NCI-H1105 treated with DMSO at 0.1 percent for 48 hours (cell line): ENCODE measurements around the gene KCNMA1.

Experiments
- DNase-seq: peaks from one replicate; lab custom pipeline; 2025; lab: John Stamatoyannopoulos, UW

KCNMA1 gene

GRCh38 chr10:77240706-77241349 is 396.8 kb downstream of the KCNMA1 start:
- no peak for DNase-seq

- DNase-seq, result peak; percentile 9
Measured at GRCh38 chr10:77240041-77240652, 397.5 kb downstream of the KCNMA1 start.

- no peak for DNase-seq
Measured at GRCh38 chr10:77237120-77237519, 400.5 kb downstream of the KCNMA1 start.

GRCh38 chr10:77236700-77237099 is 400.9 kb downstream of the KCNMA1 start:
- DNase-seq, result no peak

- no peak for DNase-seq
Measured at GRCh38 chr10:77236029-77236428, 401.6 kb downstream of the KCNMA1 start.

- no peak for DNase-seq
Measured at GRCh38 chr10:77234599-77234998, 403.0 kb downstream of the KCNMA1 start.

DNA sequence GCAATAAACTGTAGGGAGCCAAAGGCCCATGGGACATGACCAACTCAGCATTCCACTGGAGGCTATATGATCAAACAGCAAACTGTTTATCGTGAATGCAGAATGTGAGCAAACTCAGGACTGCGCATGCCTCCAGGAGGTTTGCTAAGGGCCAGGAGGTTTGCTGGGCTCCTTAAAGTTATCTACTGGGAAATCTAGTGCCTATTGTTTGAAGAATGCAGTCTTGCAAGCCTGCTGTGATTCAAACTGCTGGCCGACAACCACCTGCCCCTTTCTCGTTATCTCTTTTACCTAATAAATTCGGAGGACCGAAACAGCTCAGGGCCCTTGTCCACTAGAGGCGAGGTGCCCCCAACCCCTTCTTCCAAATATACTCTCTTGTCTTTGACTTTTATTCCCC is 404.1 kb downstream of the KCNMA1 start:
- no peak for DNase-seq

DNA sequence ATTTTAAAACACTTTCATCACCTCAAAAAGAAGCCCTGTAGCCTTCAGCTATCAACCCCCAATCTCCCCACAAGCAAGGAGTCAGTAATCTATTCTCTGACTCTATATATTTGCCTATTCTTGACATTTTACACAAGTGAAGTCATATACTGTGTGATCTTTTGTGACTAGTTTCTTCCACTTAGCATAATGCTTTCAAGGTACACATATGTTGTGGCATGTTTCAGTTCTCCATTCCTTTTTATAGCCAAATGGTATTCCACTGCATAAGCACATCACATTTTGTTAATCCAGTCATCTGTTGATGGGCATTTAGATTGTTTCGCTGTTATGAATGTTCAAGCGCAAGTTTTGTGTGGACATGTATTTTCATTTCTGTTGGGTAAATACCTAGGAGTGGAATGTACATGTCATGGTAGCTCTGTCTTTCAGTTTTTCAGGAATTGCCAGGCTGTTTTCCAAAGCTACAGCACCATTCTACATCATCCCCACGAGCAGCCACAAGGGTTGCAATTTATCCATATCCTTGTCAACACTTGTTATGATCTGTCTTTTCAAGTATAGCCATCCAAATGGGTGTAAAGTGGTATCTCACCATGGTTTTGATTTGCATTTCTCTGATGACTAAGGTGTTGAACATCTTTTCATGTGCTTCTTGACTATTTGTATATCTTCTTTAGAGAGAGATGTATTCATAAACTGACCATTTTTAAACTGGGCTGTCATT is 405.6 kb downstream of the KCNMA1 start:
- no peak for DNase-seq

- DNase-seq, result no peak
Measured at GRCh38 chr10:77231375-77231774, 406.2 kb downstream of the KCNMA1 start.

GRCh38 chr10:77230194-77230593 is 407.4 kb downstream of the KCNMA1 start:
- no peak for DNase-seq

GRCh38 chr10:77229704-77230103 is 407.9 kb downstream of the KCNMA1 start:
- no peak for DNase-seq

- DNase-seq, result peak; percentile 42
Measured at GRCh38 chr10:77228559-77228958, 409.0 kb downstream of the KCNMA1 start.

- DNase-seq, result no peak
Measured at GRCh38 chr10:77226853-77227565, 410.6 kb downstream of the KCNMA1 start.

DNA sequence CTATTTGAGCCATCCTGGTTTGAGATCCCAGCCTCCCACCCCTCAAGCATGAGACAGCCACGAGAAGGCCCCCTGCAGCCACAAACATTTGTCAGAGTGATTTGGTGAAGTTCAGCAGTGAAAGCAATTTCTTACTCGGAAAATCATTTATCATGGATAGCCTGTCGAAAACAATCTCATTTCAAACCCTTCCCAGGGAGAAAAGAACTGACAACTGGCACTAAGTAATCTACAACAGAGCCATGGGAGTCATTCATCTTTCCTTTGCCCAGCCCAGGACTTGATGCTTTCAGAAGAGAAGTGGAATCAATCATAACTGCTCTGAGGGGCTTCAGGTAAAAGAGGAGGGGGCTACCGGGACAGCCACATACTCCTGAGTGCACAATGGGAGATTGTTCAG is 411.2 kb downstream of the KCNMA1 start:
- DNase-seq, result no peak

DNA sequence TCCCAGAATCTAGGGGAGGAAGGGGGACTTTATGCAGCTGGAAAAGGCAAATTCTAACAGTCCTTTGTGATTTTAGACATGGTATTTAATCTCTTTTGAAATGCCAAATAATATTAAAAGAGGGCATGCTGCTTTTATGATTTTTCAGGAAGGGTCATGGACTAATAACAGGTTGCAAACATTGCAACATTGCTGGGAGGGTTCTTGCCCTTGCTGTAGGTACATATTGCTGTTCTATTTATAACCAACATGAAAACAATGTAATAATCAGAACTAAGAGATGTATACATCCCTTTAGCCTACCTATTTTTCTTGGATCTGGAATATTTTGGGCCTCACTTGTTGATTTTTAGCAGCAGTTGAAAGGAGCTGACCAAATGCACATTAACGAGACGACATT is 411.6 kb downstream of the KCNMA1 start:
- DNase-seq, result no peak

GRCh38 chr10:77223526-77224460 is 413.8 kb downstream of the KCNMA1 start:
- DNase-seq, result no peak

DNA sequence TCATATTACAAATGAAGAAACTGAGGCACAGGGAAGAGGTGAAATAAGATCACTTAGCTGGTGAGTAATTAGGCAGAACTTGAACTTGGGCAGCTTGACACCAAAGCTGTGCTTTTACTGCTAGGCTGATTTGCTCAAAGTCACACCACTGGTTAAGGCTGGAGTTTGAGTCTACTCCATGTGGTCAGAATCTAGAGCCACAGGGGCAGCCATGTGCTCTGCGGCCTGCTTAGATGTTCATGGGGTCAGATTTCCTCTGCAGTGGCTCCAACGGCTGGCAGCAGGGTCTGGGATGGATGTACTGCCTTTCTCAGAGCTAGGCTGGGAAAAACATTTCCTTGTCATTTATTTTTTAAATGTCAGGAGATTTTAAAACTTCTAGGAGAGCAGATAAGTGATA is 417.5 kb downstream of the KCNMA1 start:
- DNase-seq, result no peak

GRCh38 chr10:77219046-77219445 is 418.6 kb downstream of the KCNMA1 start:
- no peak for DNase-seq

DNA sequence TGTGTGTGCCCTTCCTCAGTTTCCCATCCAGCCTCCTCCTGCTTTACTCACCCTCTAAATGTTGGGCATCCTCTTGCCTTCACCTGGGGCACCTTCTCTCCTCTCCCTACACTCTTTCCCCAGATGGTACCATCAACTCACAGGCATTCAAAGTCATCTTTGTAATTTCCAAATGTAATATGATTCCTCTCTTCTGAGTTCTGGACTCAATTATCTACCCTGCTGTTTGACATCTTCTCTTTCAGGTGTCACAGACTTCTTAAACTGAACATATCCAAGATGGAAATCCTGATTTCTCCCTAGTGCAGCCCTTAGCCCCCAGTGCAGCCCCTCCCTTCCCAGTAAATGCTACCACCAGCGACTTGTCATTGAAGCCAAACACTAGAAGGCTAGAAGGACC is 422.8 kb downstream of the KCNMA1 start:
- no peak for DNase-seq

DNA sequence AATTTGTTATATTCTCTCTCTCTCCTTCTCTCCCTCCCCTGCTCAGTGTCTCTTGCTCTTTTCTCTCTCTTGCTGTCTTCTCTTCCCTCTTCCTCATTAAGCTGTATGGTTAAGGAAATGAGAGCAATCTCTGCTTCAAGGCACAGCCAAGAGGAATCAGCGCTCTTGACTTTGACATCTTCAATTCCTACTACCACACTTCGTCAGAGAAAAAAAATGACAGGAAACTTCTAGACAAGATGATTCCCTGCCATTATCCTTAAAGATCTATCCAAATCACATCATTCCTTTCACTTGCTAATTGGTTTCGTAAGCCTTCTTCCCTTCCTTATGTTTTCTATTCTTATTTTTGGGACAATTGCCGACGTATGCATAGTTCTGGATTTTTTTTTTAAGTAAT is 425.0 kb downstream of the KCNMA1 start:
- no peak for DNase-seq

DNA sequence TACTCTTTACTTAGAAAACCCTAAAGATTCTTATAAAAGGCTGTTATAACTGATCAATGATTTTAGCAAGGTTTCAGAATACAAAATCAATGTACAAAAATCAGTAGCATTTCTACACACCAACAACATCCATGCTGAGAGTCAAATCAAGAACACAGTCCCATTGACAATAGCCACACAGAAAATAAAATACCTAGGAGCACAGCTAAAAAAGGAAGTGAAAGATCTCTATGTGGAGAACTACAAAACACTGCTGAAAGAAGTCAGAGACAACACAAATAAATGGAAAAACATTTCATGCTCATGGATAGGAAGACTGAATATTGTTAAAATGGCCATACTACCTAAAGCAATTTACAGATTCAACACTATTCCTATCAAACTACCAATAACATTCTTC is 427.0 kb downstream of the KCNMA1 start:
- no peak for DNase-seq
